ENCODE data around the gene LAMP5.

The LAMP5 gene

GRCh38 chr20:9550283-9550682, 35.9 kb downstream of the LAMP5 start:
- DNase-seq, result no peak

GRCh38 chr20:9550871-9551270, 36.5 kb downstream of the LAMP5 start:
- no peak for DNase-seq

- DNase-seq, result peak; percentile 23
Observed at GRCh38 chr20:9551808-9552550, 37.6 kb downstream of the LAMP5 start.

GRCh38 chr20:9555781-9556180, 41.4 kb downstream of the LAMP5 start:
- DNase-seq, result peak; percentile 43

- no peak for DNase-seq
Observed at GRCh38 chr20:9557411-9557810, 43.0 kb downstream of the LAMP5 start.

GRCh38 chr20:9565910-9566550, 51.6 kb downstream of the LAMP5 start:
- DNase-seq, result no peak

- no peak for DNase-seq
Observed at GRCh38 chr20:9566977-9567376, 52.6 kb downstream of the LAMP5 start.

- no peak for DNase-seq
Observed at GRCh38 chr20:9570612-9571011, 56.2 kb downstream of the LAMP5 start.

GRCh38 chr20:9571783-9572182, 57.4 kb downstream of the LAMP5 start:
- DNase-seq, result no peak

GRCh38 chr20:9572670-9573069, 58.3 kb downstream of the LAMP5 start:
- DNase-seq, result no peak

- no peak for DNase-seq
Observed at GRCh38 chr20:9573335-9574151, 59.2 kb downstream of the LAMP5 start.

- no peak for DNase-seq
Observed at GRCh38 chr20:9574181-9574580, 59.8 kb downstream of the LAMP5 start.

GRCh38 chr20:9574776-9575175, 60.4 kb downstream of the LAMP5 start:
- DNase-seq, result no peak

- DNase-seq, result no peak
Observed at GRCh38 chr20:9575836-9576235, 61.4 kb downstream of the LAMP5 start.

- no peak for DNase-seq
Observed at GRCh38 chr20:9576695-9577094, 62.3 kb downstream of the LAMP5 start.

GRCh38 chr20:9577397-9577796, 63.0 kb downstream of the LAMP5 start:
- no peak for DNase-seq

GRCh38 chr20:9578594-9578993, 64.2 kb downstream of the LAMP5 start:
- peak; percentile 45 for DNase-seq
